GM23338 (cell line): Measurements from ENCODE around the gene ZNF350.

Experiments used
- CREB1 ChIP-seq: fragments of 250-450 bp; sonication (Bioruptor Pico); IDR thresholded peaks from 2 replicates; pipeline ENCODE4 v1.5.0; 2020; ENCODE audit warnings: low read depth, mild to moderate bottlenecking, moderate library complexity
- EZH2 ChIP-seq: fragments of 200-600 bp; sonication (generic); IDR thresholded peaks from one replicate; pipeline ENCODE4 v1.8.0; 2017; ENCODE audit warnings: antibody characterized with exemption, mild to moderate bottlenecking, low read depth; ENCODE audit not compliant: unreplicated experiment
- EZH2phosphoT487 ChIP-seq: fragments of 200-600 bp; sonication (generic); IDR thresholded peaks from one replicate; pipeline ENCODE4 v1.8.1; 2018; ENCODE audit warnings: antibody characterized with exemption; ENCODE audit not compliant: unreplicated experiment
- JUNB ChIP-seq: IDR thresholded peaks from one replicate; pipeline ENCODE4 v1.6.1; 2016; ENCODE audit warnings: antibody characterized with exemption; ENCODE audit not compliant: unreplicated experiment
- NANOG ChIP-seq: IDR thresholded peaks from 2 replicates; pipeline ENCODE4 v1.6.1; 2016; ENCODE audit warnings: antibody characterized with exemption, borderline replicate concordance
- POLR2AphosphoS5 ChIP-seq: IDR thresholded peaks from 2 replicates; pipeline ENCODE4 v1.6.1; 2016; ENCODE audit warnings: antibody characterized with exemption, low read depth
- STAT1 ChIP-seq: IDR thresholded peaks from one replicate; pipeline ENCODE4 v1.6.1; 2016; ENCODE audit warnings: antibody characterized with exemption; ENCODE audit not compliant: unreplicated experiment
- ZNF114 ChIP-seq: fragments of 250-450 bp; sonication (Bioruptor Pico); IDR thresholded peaks from 2 replicates; pipeline ENCODE4 v1.5.0; 2020; ENCODE audit warnings: mild to moderate bottlenecking, moderate library complexity
- ZNF331 ChIP-seq: fragments of 250-450 bp; sonication (Bioruptor Pico); IDR thresholded peaks from 2 replicates; pipeline ENCODE4 v1.5.0; 2020; ENCODE audit warnings: low read depth, mild to moderate bottlenecking, moderate library complexity
- TF ChIP-seq, protein P1 (sequence below): IDR thresholded peaks from one replicate; pipeline ENCODE4 v1.6.1; 2018; ENCODE audit warnings: antibody characterized with exemption; ENCODE audit not compliant: unreplicated experiment
- TF ChIP-seq, protein P2 (sequence below), 2 experiments: fragments of 200-600 bp in 1 of 2; sonication (generic) in 1 of 2; conservative IDR thresholded peaks; 2 replicates each; pipeline versions ENCODE4 v1.5.1 to v1.6.1; 2016 to 2017; ENCODE audit warnings: antibody characterized with exemption in 2 of 2, low read depth in 2 of 2, mild to moderate bottlenecking in 2 of 2, moderate library complexity in 1 of 2
- TF ChIP-seq, protein P3 (sequence below): IDR thresholded peaks from 2 replicates; pipeline ENCODE4 v1.6.1; 2016; ENCODE audit warnings: antibody characterized with exemption
- TF ChIP-seq, protein P4 (sequence below): fragments of 250-450 bp; sonication (Bioruptor Pico); IDR thresholded peaks from 2 replicates; pipeline ENCODE4 v1.5.0; 2020; ENCODE audit warnings: mild to moderate bottlenecking, moderate library complexity

DNA sequence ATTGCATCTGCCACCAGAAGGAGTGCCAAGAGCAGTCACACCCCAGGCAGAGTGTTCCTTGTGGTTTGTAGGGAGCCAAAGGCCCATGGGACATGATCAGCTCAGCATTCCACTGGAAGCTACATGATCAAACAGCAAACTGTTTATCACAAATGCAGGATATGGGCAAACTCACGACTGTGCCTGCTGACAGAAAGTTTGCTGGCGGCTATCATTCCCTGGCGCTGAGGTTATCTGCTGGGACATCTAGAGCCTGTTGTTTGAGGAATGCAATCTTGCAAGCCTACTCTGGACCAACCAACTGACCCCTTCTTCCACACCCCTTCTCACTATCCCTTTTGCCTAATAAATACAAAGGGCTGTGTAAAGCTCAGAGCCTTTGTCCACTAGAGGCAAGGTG lies 67.0 kb downstream of the ZNF350 start:
- TF ChIP-seq, protein P1, sequence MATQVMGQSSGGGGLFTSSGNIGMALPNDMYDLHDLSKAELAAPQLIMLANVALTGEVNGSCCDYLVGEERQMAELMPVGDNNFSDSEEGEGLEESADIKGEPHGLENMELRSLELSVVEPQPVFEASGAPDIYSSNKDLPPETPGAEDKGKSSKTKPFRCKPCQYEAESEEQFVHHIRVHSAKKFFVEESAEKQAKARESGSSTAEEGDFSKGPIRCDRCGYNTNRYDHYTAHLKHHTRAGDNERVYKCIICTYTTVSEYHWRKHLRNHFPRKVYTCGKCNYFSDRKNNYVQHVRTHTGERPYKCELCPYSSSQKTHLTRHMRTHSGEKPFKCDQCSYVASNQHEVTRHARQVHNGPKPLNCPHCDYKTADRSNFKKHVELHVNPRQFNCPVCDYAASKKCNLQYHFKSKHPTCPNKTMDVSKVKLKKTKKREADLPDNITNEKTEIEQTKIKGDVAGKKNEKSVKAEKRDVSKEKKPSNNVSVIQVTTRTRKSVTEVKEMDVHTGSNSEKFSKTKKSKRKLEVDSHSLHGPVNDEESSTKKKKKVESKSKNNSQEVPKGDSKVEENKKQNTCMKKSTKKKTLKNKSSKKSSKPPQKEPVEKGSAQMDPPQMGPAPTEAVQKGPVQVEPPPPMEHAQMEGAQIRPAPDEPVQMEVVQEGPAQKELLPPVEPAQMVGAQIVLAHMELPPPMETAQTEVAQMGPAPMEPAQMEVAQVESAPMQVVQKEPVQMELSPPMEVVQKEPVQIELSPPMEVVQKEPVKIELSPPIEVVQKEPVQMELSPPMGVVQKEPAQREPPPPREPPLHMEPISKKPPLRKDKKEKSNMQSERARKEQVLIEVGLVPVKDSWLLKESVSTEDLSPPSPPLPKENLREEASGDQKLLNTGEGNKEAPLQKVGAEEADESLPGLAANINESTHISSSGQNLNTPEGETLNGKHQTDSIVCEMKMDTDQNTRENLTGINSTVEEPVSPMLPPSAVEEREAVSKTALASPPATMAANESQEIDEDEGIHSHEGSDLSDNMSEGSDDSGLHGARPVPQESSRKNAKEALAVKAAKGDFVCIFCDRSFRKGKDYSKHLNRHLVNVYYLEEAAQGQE = no peak
- TF ChIP-seq, protein P2, sequence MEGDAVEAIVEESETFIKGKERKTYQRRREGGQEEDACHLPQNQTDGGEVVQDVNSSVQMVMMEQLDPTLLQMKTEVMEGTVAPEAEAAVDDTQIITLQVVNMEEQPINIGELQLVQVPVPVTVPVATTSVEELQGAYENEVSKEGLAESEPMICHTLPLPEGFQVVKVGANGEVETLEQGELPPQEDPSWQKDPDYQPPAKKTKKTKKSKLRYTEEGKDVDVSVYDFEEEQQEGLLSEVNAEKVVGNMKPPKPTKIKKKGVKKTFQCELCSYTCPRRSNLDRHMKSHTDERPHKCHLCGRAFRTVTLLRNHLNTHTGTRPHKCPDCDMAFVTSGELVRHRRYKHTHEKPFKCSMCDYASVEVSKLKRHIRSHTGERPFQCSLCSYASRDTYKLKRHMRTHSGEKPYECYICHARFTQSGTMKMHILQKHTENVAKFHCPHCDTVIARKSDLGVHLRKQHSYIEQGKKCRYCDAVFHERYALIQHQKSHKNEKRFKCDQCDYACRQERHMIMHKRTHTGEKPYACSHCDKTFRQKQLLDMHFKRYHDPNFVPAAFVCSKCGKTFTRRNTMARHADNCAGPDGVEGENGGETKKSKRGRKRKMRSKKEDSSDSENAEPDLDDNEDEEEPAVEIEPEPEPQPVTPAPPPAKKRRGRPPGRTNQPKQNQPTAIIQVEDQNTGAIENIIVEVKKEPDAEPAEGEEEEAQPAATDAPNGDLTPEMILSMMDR (conservative IDR thresholded peaks at IDR 0.05; ENCODE audit: low read depth in 2 of 2) = no peak
- TF ChIP-seq EZH2phosphoT487 (no peak), NANOG (no peak), EZH2 (no peak), CREB1 (no peak), POLR2AphosphoS5 (no peak), JUNB (no peak), ZNF331 (CRISPR knock-in tag) (no peak), ZNF114 (CRISPR knock-in tag) (no peak), STAT1 (no peak)
- TF ChIP-seq, protein P3, sequence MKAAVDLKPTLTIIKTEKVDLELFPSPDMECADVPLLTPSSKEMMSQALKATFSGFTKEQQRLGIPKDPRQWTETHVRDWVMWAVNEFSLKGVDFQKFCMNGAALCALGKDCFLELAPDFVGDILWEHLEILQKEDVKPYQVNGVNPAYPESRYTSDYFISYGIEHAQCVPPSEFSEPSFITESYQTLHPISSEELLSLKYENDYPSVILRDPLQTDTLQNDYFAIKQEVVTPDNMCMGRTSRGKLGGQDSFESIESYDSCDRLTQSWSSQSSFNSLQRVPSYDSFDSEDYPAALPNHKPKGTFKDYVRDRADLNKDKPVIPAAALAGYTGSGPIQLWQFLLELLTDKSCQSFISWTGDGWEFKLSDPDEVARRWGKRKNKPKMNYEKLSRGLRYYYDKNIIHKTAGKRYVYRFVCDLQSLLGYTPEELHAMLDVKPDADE = no peak
- TF ChIP-seq, protein P4, sequence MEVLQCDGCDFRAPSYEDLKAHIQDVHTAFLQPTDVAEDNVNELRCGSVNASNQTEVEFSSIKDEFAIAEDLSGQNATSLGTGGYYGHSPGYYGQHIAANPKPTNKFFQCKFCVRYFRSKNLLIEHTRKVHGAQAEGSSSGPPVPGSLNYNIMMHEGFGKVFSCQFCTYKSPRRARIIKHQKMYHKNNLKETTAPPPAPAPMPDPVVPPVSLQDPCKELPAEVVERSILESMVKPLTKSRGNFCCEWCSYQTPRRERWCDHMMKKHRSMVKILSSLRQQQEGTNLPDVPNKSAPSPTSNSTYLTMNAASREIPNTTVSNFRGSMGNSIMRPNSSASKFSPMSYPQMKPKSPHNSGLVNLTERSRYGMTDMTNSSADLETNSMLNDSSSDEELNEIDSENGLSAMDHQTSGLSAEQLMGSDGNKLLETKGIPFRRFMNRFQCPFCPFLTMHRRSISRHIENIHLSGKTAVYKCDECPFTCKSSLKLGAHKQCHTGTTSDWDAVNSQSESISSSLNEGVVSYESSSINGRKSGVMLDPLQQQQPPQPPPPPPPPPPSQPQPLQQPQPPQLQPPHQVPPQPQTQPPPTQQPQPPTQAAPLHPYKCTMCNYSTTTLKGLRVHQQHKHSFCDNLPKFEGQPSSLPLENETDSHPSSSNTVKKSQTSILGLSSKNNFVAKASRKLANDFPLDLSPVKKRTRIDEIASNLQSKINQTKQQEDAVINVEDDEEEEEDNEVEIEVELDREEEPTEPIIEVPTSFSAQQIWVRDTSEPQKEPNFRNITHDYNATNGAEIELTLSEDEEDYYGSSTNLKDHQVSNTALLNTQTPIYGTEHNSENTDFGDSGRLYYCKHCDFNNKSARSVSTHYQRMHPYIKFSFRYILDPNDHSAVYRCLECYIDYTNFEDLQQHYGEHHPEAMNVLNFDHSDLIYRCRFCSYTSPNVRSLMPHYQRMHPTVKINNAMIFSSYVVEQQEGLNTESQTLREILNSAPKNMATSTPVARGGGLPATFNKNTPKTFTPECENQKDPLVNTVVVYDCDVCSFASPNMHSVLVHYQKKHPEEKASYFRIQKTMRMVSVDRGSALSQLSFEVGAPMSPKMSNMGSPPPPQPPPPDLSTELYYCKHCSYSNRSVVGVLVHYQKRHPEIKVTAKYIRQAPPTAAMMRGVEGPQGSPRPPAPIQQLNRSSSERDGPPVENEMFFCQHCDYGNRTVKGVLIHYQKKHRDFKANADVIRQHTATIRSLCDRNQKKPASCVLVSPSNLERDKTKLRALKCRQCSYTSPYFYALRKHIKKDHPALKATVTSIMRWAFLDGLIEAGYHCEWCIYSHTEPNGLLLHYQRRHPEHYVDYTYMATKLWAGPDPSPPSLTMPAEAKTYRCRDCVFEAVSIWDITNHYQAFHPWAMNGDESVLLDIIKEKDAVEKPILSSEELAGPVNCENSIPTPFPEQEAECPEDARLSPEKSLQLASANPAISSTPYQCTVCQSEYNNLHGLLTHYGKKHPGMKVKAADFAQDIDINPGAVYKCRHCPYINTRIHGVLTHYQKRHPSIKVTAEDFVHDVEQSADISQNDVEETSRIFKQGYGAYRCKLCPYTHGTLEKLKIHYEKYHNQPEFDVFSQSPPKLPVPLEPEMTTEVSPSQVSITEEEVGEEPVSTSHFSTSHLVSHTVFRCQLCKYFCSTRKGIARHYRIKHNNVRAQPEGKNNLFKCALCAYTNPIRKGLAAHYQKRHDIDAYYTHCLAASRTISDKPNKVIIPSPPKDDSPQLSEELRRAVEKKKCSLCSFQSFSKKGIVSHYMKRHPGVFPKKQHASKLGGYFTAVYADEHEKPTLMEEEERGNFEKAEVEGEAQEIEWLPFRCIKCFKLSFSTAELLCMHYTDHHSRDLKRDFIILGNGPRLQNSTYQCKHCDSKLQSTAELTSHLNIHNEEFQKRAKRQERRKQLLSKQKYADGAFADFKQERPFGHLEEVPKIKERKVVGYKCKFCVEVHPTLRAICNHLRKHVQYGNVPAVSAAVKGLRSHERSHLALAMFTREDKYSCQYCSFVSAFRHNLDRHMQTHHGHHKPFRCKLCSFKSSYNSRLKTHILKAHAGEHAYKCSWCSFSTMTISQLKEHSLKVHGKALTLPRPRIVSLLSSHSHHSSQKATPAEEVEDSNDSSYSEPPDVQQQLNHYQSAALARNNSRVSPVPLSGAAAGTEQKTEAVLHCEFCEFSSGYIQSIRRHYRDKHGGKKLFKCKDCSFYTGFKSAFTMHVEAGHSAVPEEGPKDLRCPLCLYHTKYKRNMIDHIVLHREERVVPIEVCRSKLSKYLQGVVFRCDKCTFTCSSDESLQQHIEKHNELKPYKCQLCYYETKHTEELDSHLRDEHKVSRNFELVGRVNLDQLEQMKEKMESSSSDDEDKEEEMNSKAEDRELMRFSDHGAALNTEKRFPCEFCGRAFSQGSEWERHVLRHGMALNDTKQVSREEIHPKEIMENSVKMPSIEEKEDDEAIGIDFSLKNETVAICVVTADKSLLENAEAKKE (CRISPR knock-in tag) = no peak
